Thymus (tissue), 11 donors: ENCODE data around the gene CAMLG. TPM values are rescaled to one million over a fixed set of nuclear protein-coding genes. Genes with fewer than 3 reads are reported as not detected.
"Not testable (repeated sequence)": the region's sequence is repeated elsewhere in the genome, so short reads cannot be mapped to it uniquely, and the experiment has no call there.

Experiments
- DNase-seq, 9 donors: peaks; one replicate each; pipeline ENCODE4 v3.0.0-alpha.2; 2013; ENCODE audit warnings: low spot score in 9 of 9, low read depth in 6 of 9, missing footprints in 1 of 9
- H3K27ac ChIP-seq, 2 donors: one replicate each; pipeline ENCODE4 v1.5.1; 2013; ENCODE audit warnings: control low read depth in 1 of 2, low read depth in 1 of 2, low read length in 1 of 2, mild to moderate bottlenecking in 1 of 2, moderate library complexity in 1 of 2
- H3K27me3 ChIP-seq, 2 donors: one replicate each; pipeline ENCODE4 v1.5.1; 2013; ENCODE audit warnings: low read length in 1 of 2; ENCODE audit not compliant: control insufficient read depth in 2 of 2, insufficient read depth in 1 of 2
- H3K36me3 ChIP-seq, 2 donors: one replicate each; pipeline ENCODE4 v1.5.1; 2013; ENCODE audit warnings: low read length in 1 of 2, mild to moderate bottlenecking in 1 of 2, moderate library complexity in 1 of 2; ENCODE audit not compliant: control insufficient read depth in 2 of 2, insufficient read depth in 2 of 2
- H3K4me1 ChIP-seq, 2 donors: one replicate each; pipeline ENCODE4 v1.5.1; 2013; ENCODE audit warnings: low read length in 2 of 2; ENCODE audit not compliant: control insufficient read depth in 2 of 2, insufficient read depth in 2 of 2
- H3K4me3 ChIP-seq, 2 donors: one replicate each; pipeline ENCODE4 v1.5.1; 2013; ENCODE audit warnings: low read length in 2 of 2, control low read depth in 1 of 2, mild to moderate bottlenecking in 1 of 2
- H3K9me3 ChIP-seq, 2 donors: one replicate each; pipeline ENCODE4 v1.5.1; 2013; ENCODE audit warnings: low read length in 1 of 2, mild to moderate bottlenecking in 1 of 2; ENCODE audit not compliant: control insufficient read depth in 2 of 2, insufficient read depth in 1 of 2
- WGBS: extraction: QIAGEN DNeasy Blood & Tissue Kit; methylation state at CpG from one replicate; pipeline ENCODE4 v1.1.7; 2013; 5-methylcytosine and 5-hydroxymethylcytosine counted together
- polyA plus RNA-seq: library from polyadenylated mRNA; stranded (reverse); fragments of 200-250 nt; gene quantifications from one replicate; pipeline ENCODE4 v1.2.3, GENCODE V29; 2013
- total RNA-seq: library from RNA; stranded (reverse); fragments of 120-200 nt; gene quantifications from one replicate; pipeline ENCODE4 v1.2.4, GENCODE V29; 2013
- donor health status: healthy.

Gene CAMLG
- total and polyA plus RNA-seq, 2 donors, result 34.2 to 87.4 TPM

DNA sequence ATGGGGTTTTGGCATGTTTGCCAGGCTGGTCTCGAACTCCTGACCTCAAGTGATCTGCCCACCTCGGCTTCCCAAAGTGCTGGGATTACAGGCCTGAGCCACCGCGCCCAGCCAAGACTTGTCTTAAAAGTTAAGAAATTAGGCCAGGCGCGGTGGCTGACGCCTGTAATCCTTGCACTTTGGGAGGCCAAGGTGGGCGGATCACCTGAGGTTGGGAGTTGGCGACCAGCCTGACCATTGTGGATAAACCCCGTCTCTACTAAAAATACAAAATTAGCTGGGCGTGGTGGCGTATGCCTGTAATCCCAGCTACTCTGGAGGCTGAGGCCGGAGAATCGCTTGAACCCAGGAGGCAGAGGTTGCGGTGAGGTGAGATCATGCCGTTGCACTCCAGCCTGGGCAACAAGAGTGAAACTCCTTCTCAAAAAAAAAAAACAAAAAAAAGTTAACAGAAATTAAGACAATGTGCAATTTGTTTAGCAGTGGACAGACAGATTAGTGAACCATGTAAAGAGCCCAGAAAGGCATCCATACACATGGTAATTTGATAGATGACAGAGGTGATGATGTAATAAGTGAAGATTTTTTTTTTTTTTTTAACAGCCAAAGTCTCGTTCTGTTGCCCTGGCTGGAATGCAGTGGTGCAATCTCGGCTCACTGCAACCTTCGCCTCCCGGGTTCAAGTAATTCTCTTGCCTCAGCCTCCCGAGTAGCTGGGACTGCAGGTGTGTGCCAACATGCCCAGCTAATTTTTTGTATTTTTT, 29.4 kb downstream of the CAMLG start:
- H3K4me3 ChIP-seq, DNase-seq, H3K9me3 ChIP-seq, H3K27ac ChIP-seq, H3K27me3 ChIP-seq, H3K4me1 ChIP-seq: not testable (repeated sequence)
- H3K36me3 ChIP-seq, result peaks cover 53 to 78% of the 10 kb centered on the region in 2 donors
- WGBS, result 97% methylated on average over 21 of the region's 21 CpGs

DNA sequence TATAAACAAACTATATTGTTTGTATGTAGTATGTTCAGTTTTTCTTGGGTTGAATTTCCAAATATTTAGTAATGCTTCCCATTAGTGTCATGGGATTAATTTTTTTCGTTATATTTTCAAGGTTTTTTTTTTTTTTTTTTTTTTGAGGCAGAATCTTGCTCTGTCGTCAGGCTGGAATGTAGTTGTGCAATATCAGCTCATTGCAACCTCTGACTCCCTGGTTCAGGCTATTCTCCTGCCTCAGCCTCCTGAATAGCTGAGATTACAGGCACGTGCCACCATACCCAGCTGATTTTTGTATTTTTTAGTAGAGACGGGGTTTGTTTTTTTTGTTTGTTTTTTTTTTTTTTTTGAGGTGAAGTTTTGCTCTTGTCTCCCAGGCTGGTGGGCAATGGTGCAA, 30.9 kb downstream of the CAMLG start:
- Histone ChIP-seq H3K9me3 (no peaks in the 10 kb centered on the region), H3K27ac (no peak overlapping the region), H3K4me1 (no peaks in the 10 kb centered on the region), H3K36me3 (peaks cover 46 to 86% of the 10 kb centered on the region in 2 donors), H3K4me3 (no peak overlapping the region), H3K27me3 (no peaks in the 10 kb centered on the region)
- no peak for DNase-seq
- 97% methylated on average over 4 of the region's 4 CpGs for WGBS

DNA sequence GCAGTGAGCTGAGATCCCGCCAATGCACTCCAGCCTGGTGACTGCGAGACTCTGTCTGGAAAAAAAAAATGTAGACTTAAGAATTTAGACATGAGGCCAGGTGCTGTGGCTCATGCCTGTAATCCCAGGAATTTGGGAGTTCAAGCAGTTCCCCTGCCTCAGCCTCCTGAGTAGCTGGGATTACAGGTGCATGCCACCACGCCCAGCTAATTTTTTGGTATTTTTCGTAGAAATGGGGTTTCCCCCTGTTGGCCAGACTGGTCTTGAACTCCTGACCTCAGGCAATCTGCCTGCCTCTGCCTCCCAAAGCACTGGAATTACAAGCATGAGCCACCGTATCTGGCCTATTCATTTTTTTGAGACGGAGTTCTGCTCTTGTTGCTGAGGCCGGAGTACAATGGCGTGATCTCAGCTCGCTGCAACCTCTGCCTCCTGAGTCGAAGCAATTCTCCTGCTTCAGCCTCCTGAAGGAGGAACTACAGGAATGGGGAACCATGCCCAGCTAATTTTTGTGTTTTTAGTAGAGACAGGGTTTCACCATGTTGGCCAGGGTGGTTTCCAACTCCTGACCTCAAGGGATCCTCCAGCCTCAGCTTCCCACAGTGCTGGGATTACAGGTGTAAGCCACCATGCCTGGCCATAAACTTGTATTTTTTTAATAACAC, 34.2 kb downstream of the CAMLG start:
- no peak overlapping the region for H3K27ac ChIP-seq
- H3K4me3 ChIP-seq, result no peak overlapping the region
- peaks cover 42 to 78% of the 10 kb centered on the region in 2 donors for H3K36me3 ChIP-seq
- H3K9me3 ChIP-seq, result no peaks in the 10 kb centered on the region
- H3K27me3 ChIP-seq, result no peaks in the 10 kb centered on the region
- H3K4me1 ChIP-seq, result no peaks in the 10 kb centered on the region
- DNase-seq, result no peak
- WGBS, result 97% methylated on average over 10 of the region's 10 CpGs

- 95% methylated on average over 2 of the region's 2 CpGs for WGBS
- no peak for DNase-seq
- H3K4me1 ChIP-seq, result no peaks in the 10 kb centered on the region
- peaks cover 41 to 82% of the 10 kb centered on the region in 2 donors for H3K36me3 ChIP-seq
- H3K9me3 ChIP-seq, result no peaks in the 10 kb centered on the region
- H3K27me3 ChIP-seq, result no peaks in the 10 kb centered on the region
- no peak overlapping the region for H3K4me3 ChIP-seq
- H3K27ac ChIP-seq, result no peak overlapping the region
Observed at GRCh38 chr5:134777366-134777765, 39.0 kb downstream of the CAMLG start.

GRCh38 chr5:134784241-134784920, 46.0 kb downstream of the CAMLG start:
- 91% methylated on average over 4 of the region's 4 CpGs for WGBS
- Histone ChIP-seq H3K9me3 (no peaks in the 10 kb centered on the region), H3K4me3 (no peak overlapping the region), H3K36me3 (peaks cover 50 to 80% of the 10 kb centered on the region in 2 donors), H3K27ac (peak overlapping the region in 1 of 2 donors; percentile 40), H3K27me3 (no peaks in the 10 kb centered on the region), H3K4me1 (no peaks in the 10 kb centered on the region)
- peak in 6 of 9 donors; percentile 1 to 57 (median 14) for DNase-seq

DNA sequence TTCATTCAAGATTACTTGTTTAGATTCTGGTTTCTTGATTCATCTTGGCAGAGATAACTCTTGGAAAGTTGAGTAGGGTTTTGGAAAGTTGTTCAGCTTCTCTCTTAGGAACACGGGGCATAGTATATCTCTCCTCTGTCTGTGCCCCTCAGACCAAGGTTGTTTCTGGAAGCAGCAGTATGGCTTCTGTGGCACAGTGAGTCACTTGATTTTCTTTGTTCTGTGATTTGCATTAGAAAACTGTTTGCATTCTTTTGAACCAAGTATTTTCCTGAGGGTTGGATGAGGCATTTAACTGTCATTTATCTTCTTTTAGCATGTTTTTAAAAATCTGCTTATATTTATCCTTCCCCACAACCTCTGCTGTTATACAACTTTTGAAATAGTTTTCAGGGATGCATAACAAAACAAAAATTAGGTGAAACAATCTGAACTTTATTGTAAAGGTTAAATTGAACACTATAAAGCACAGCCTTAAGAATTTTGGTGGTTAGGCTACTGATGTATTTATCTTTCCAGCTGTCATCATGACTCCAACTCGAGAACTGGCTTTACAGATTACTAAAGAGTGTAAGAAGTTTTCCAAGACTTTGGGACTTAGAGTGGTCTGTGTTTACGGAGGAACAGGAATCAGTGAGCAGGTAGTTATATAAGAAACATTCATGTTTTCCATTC, 46.7 kb downstream of the CAMLG start:
- Histone ChIP-seq H3K4me1 (no peaks in the 10 kb centered on the region), H3K27ac (no peak overlapping the region), H3K4me3 (no peak overlapping the region), H3K36me3 (peaks cover 44 to 77% of the 10 kb centered on the region in 2 donors), H3K27me3 (no peaks in the 10 kb centered on the region), H3K9me3 (no peaks in the 10 kb centered on the region)
- no peak for DNase-seq
- 98% methylated on average over 3 of the region's 3 CpGs for WGBS

- no peaks in the 10 kb centered on the region for H3K9me3 ChIP-seq
- no peak for DNase-seq
- H3K27ac ChIP-seq, result no peak overlapping the region
- H3K27me3 ChIP-seq, result no peaks in the 10 kb centered on the region
- no peak overlapping the region for H3K4me3 ChIP-seq
- peaks cover 37 to 70% of the 10 kb centered on the region in 2 donors for H3K36me3 ChIP-seq
- WGBS, result 100% methylated on average over 1 of the region's 1 CpG
- H3K4me1 ChIP-seq, result peaks cover 1% of the 10 kb centered on the region in 2 donors
Observed at GRCh38 chr5:134787692-134788091, 49.3 kb downstream of the CAMLG start.

DNA sequence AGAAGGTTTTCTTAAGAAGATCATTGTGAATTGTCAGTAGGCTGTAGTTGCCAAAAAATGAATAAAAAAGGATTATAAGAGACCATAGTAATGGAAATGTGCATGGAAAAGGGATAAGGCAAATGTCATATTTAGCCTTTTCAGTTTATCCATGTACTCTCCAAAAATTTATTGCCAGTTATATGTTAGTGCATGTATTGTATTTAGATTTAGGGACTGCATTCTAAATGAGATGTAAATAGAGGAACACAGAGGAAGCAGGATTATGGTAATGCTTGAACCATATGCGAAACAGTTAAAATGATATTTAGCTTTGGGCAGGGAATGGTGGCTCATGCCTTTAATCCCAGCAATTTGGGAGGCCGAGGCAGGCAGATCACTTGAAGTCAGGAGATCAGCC, 53.2 kb downstream of the CAMLG start:
- no peak overlapping the region for H3K4me3 ChIP-seq
- H3K27ac ChIP-seq, result no peak overlapping the region
- no peaks in the 10 kb centered on the region for H3K9me3 ChIP-seq
- no peaks in the 10 kb centered on the region for H3K27me3 ChIP-seq
- no peak for DNase-seq
- H3K4me1 ChIP-seq, result peaks cover 3 to 4% of the 10 kb centered on the region in 2 donors
- H3K36me3 ChIP-seq, result peaks cover 25 to 76% of the 10 kb centered on the region in 2 donors
- WGBS, result 98% methylated on average over 2 of the region's 2 CpGs
